Retinal pigment epithelial cell (primary cell): ENCODE data around the gene HOXC4.

Experiments used
- DNase-seq: peaks from one replicate; pipeline ENCODE4 v3.0.0-alpha.2; 2010; ENCODE audit warnings: low read depth
- H3K4me3 ChIP-seq: 2 replicates; pipeline ENCODE4 v1.5.1; 2011; ENCODE audit warnings: mild to moderate bottlenecking, low read length, control low read depth, moderate library complexity
- CTCF ChIP-seq: conservative IDR thresholded peaks from 2 replicates; pipeline ENCODE4 v1.5.1; 2011; ENCODE audit warnings: low read depth, low read length, control low read depth, inconsistent platforms

Gene HOXC4

GRCh38 chr12:54028314-54029201 lies 25.1 kb upstream of the HOXC4 start, which contains the start of gene HOXC6:
TSS of gene HOXC6 (plus strand) at chr12:54028440. CDS start at chr12:54028522, 82 bp downstream.
- TF ChIP-seq CTCF: no peak
- no peak for DNase-seq
- H3K4me3 ChIP-seq: no peak within 1 kb of the TSS

DNA sequence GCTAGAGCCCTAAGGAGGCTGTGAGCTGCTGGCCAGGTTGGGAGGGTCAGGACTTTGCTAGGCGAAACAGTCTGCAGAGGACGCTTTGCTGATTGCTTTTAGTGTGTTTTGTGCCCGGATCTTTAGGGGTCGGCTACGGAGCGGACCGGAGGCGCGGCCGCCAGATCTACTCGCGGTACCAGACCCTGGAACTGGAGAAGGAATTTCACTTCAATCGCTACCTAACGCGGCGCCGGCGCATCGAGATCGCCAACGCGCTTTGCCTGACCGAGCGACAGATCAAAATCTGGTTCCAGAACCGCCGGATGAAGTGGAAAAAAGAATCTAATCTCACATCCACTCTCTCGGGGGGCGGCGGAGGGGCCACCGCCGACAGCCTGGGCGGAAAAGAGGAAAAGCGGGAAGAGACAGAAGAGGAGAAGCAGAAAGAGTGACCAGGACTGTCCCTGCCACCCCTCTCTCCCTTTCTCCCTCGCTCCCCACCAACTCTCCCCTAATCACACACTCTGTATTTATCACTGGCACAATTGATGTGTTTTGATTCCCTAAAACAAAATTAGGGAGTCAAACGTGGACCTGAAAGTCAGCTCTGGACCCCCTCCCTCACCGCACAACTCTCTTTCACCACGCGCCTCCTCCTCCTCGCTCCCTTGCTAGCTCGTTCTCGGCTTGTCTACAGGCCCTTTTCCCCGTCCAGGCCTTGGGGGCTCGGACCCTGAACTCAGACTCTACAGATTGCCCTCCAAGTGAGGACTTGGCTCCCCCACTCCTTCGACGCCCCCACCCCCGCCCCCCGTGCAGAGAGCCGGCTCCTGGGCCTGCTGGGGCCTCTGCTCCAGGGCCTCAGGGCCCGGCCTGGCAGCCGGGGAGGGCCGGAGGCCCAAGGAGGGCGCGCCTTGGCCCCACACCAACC lies 23.9 kb upstream of the HOXC4 start:
- TF ChIP-seq CTCF: no peak
- no peak overlapping the region for H3K4me3 ChIP-seq

DNA sequence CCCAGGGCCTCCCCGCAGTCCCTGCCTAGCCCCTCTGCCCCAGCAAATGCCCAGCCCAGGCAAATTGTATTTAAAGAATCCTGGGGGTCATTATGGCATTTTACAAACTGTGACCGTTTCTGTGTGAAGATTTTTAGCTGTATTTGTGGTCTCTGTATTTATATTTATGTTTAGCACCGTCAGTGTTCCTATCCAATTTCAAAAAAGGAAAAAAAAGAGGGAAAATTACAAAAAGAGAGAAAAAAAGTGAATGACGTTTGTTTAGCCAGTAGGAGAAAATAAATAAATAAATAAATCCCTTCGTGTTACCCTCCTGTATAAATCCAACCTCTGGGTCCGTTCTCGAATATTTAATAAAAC lies 23.2 kb upstream of the HOXC4 start:
- DNase-seq: no peak
- TF ChIP-seq CTCF: no peak
- no peak overlapping the region for H3K4me3 ChIP-seq

More for the DNA sequence above, 23.9 kb upstream of the HOXC4 start:
- no peak for DNase-seq

- no peak overlapping the region for H3K4me3 ChIP-seq
- no peak for DNase-seq
- TF ChIP-seq CTCF: no peak
These were observed 22.7 kb upstream of the HOXC4 start for GRCh38 chr12:54030889-54031471.

DNA sequence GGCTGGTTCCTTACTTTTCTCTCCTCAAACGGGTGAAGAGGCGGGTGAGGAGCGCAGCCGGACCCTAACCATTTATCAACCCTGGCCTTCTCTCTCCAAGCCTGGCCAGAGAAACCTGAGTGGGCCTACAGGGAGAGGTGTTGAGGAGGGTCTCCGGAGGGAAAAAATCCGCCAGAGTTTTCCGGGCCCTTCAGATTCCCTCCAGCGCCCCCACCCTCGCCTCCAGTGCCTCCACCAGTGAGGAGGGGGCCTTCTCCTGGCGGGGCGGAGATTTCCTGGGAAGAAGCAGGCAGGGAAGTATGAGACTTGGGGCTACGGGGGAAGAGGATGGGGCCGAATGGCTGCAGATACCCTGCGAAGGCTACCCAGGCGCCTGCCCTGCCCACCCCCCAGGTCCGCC lies 22.2 kb upstream of the HOXC4 start:
- H3K4me3 ChIP-seq: no peak overlapping the region
- no peak for DNase-seq
- no peak for TF ChIP-seq CTCF

DNA sequence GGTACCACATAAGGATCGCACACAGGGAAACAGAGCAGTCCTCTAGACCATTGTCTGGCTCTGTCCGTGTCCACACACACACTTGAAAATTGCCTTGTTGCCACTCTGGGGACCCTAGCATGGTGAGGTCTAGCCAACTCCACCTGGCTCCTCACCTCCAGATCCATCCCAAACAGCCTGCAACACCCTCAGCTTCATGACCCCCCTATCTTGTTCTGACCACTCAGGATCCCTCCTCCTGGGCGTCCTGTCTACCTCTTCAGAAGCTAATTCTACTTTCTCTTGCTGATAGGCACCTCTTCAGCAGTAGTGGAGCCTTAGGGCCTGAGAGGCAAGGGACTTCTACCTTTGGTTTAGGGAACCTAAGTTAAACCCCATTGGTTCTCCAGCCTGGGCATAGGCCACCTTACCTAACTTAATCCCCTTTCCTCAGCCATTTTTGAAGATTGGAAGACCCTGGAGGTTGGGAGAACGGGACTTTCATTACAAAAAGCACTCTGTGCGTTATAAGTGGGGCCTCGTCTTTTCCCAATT lies 21.5 kb upstream of the HOXC4 start:
- no peak for TF ChIP-seq CTCF
- no peak overlapping the region for H3K4me3 ChIP-seq
- DNase-seq: no peak
